Stimulated activated CD8-positive, alpha-beta memory T cell treated with anti-CD3 and anti-CD28 coated beads, Interleukin-4, amount 100 ng/mL, for 48 hours (primary cell): Measurements from ENCODE around the gene CYP2B6.
"Not testable (repeated sequence)": the region's sequence is repeated elsewhere in the genome, so short reads cannot be mapped to it uniquely, and the experiment has no call there.

Experiments used
- DNase-seq: peaks from one replicate; pipeline ENCODE4 v3.0.0-alpha.2; 2020

Gene CYP2B6

DNA sequence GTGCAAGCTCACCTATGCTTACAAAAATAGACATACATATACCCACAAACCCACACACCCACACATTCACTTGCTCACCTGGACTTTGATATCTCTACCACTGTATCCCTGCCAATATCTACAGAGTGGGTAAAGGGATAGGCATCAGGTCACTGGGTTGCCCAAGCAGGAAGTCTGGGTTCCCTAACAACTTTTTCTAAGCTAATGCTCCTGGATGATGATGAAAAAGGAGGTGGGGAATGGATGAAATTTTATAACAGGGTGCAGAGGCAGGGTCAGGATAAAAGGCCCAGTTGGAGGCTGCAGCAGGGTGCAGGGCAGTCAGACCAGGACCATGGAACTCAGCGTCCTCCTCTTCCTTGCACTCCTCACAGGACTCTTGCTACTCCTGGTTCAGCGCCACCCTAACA lies at the start of gene CYP2B6:
CYP2B6 (plus strand) TSS at position 311 of the 410 bp plus-strand sequence; CDS start at position 335, 24 bp downstream.
- DNase-seq = no peak

DNA sequence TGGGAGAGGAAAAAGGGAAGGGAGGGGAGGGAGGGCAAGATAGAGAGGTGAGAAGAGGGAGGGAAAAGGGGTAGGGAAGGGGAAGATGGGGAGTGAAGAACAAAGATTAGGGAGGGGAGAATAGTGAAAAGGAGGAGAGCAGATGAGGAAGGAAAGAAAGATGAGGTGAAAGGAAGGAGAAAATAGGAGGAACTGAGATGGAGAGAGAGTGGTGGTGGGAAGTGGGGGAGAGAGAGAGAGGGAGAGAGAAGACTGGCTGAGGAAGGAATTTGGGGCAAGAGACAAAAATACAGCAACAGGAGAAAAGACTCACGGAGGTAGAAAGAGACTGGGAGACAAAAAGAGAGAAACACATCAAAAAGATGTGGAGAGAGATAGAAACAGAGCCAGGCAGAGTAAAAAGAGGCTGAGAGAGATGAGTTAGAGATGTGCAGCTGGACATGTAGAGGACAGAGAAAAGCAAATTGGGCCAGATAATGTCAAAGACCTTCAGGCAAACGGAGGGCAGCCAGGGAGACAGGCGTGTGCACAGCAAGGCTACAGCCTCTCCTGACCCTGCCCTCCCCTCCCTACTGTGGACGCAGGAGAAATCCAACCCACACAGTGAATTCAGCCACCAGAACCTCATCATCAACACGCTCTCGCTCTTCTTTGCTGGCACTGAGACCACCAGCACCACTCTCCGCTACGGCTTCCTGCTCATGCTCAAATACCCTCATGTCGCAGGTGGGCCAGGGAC lies 49.4 kb upstream of the CYP2B6 start:
- no peak for DNase-seq

DNA sequence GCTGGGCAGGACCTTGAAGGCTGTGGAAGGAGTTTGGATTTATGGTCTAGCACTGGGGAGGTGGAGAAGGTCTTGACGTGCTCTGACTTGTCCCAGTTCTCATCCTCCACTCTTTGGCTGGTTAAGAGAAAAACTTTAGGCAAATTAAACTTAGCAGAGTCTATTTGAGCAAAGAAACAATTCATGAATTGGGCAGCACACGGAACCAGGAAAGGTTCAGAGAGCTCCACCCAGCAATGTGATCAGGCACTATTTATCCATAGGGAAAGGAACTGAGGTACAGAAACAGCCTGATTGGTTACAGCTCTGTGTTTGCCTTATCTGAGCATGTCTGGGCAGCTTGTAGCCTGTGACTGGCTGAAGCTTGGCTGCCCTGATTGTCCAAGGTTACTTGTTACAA lies 45.4 kb upstream of the CYP2B6 start:
- no peak for DNase-seq

DNA sequence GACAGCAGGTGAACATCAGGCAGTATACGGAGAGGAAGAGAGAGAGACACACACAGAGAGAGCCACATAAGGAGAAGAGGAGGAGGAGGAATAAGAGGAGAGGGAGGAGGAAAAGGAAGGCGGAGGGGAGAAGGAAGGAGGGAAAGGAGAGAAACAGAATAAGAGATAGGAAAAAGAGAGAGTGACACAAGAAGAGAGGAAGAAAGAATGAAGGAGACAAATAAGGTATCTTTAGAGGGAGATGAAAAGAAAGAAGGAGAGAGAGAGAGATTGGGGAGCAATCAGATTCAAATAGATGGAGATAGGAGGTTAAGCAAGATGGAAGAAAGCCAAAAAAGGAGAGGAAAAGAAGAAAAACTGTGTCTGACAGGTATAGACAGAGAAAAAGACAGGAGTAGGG lies 44.0 kb upstream of the CYP2B6 start:
- DNase-seq = no peak

DNA sequence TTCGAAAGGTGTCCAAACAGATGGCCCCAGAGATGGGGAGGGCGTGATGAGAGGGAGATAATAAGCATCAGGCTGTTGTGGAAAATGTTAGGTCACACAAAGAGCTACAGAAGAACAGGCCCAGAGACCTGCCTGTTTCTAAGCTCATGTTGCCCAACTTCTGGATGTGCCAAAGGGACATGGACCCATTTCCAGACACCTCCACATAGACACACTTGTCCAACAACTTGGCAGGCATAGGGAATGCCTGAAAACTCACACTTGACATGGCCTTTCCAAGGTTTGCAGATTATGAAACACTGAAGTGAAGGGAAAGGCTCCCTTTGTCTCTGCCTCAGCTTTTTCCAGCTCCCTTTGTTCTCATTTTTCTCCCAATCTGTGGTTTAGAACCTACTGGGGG lies 43.5 kb upstream of the CYP2B6 start:
- no peak for DNase-seq

- no peak for DNase-seq
These were observed 42.3 kb upstream of the CYP2B6 start for GRCh38 chr19:40948580-40949299.

GRCh38 chr19:40954573-40954972 lies 36.5 kb upstream of the CYP2B6 start:
- no peak for DNase-seq

DNA sequence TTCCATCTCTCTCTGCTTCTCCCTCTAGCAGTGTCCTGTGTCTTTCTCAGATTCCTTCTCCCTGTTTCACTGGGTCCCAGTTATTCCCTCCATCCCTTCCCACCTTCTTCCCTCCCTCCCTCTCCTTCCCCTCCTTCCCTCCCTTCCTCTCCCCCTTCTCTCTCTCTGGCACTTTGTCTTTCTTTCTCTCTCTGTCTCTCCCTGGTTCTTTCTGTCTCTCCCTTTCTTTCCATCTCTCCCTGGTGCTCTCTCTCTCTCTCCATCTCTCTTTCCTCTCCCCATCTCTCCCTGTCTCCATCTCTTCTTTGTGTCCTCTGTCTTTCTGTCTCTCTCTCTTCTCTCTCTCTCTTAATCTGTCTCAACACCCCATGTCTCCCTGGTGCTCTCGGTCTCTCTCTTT lies 31.7 kb upstream of the CYP2B6 start:
- DNase-seq = no peak

- DNase-seq = no peak
These were observed 30.9 kb upstream of the CYP2B6 start for GRCh38 chr19:40960062-40960685.

- DNase-seq = no peak
These were observed 30.3 kb upstream of the CYP2B6 start for GRCh38 chr19:40960780-40961179.

- DNase-seq = no peak
These were observed 28.6 kb upstream of the CYP2B6 start for GRCh38 chr19:40962460-40962961.

DNA sequence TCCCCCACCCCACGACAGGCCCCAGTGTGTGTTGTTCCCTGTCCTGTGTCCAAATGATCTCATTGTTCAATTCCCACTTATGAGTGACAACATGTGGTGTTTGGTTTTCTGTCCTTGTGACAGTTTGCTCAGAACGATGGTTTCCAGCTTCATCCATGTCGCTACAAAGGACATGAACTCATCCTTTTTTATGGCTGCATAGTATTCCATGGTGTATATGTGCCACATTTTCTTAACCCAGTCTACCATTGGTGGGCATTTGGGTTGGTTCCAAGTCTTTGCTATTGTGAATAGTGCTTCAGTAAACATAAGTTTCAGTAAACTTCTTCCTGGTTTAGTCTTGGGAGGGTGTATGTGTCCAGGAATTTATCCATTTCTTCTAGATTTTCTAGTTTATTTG lies 26.7 kb upstream of the CYP2B6 start:
- DNase-seq = not testable (repeated sequence)

DNA sequence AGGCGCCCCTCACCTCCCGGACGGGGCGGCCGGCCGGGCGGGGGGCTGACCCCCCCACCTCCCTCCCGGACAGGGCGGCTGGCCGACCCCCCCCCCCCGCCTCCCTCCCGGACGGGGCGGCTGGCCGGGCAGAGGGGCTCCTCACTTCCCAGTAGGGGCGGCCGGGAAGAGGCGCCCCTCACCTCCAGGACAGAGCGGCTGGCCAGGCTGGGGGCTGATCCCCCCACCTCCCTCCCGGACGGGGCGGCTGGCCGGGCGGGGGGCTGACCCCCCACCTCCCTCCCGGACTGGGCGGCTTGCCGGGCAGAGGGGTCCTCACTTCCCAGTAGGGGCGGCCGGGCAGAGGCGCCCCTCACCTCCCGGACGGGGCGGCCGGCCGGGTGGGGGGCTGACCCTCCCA lies 25.7 kb upstream of the CYP2B6 start:
- not testable (repeated sequence) for DNase-seq

GRCh38 chr19:40966591-40966990 lies 24.5 kb upstream of the CYP2B6 start:
- DNase-seq = not testable (repeated sequence)

DNA sequence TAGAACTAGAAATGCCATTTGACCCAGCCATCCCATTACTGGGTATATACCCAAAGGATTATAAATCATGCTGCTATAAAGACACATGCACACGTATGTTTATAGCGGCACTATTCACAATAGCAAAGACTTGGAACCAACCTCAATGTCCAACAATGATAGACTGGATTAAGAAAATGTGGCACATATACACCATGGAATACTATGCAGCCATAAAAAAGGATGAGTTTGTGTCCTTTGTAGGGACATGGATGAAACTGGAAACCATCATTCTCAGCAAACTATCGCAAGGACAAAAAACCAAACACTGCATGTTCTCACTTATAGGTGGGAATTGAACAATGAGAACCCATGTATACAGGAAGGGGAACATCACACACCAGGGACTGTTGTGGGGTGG lies 23.0 kb upstream of the CYP2B6 start:
- not testable (repeated sequence) for DNase-seq

DNA sequence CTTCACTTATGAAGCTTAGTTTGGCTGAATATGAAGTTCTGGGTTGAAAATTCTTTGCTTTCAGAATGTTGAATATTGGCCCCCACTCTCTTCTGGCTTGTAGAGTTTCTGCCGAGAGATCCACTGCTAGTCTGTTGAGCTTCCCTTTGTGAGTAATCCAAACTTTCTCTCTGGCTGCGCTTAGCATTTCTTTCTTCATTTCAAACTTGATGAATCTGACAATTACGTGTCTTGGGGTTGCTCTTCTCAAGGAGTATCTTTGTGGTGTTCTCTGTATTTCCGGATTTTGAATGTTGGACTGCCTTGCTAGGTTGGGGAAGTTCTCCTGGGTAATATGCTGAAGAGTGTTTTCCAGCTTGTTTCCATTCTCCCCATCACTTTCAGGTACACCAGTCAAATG lies 21.4 kb upstream of the CYP2B6 start:
- DNase-seq = not testable (repeated sequence)

DNA sequence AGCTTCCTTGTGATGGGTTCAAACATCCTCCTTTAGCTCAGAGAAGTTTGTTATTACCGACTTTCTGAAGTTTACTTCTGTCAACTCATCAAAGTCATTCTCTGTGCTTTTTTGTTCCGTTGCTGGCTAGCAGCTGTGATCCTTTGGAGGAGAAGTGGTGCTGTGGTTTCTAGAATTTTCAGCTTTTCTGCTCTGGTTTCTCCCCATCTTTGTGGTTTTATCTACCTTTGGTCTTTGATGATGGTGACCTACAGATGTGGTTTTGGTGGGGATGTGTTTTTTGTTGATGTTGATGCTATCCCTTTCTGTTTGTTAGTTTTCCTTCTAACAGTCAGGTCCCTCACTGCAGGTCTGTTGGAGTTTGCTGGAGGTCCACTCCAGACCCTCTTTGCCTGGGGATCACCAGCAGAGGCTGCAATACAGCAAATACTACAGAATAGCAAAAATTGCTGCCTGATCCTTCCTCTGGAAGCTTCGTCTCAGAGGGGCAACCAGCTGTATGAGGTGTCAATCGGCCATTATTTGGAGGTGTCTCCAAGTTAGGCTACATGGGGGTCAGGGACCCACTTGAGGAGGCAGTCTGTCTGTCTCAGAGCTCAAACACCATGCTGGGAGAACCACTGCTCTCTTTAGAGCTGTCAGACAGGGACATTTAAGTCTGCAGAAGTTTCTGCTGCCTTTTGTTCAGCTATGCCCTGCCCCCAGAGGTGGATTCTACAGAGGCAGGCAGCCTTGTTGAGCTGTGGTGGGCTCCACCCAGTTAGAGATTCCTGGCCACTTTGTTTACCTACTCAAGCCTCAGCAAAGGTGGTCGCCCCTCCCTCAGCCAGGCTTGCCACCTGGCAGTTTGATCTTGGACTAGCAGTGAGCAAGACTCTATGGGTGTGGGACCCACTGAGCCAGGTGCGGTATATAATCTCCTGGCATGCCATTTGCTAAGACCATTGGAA lies 20.4 kb upstream of the CYP2B6 start:
- not testable (repeated sequence) for DNase-seq

DNA sequence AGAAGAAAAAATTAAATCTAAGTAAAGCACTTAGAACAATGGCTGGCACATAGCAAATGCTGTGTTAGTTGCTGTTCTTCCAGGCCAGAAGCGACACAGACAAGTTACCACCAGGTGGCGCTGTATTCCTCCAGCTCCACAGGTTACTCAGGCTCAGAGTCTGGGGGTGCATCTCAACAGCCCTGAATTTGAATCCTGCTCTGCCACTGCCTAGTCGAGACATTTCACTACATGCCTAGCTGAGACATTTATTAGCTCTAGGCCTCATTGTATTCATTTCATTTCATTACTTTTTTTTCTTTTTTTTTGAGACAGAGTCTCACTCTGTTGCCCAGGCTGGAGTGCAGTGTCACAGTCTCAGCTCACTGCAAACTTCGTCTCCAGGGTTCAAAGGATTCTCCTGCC lies 16.4 kb upstream of the CYP2B6 start:
- peak; percentile 87 for DNase-seq

GRCh38 chr19:40976134-40976533 lies 14.9 kb upstream of the CYP2B6 start:
- DNase-seq = no peak

DNA sequence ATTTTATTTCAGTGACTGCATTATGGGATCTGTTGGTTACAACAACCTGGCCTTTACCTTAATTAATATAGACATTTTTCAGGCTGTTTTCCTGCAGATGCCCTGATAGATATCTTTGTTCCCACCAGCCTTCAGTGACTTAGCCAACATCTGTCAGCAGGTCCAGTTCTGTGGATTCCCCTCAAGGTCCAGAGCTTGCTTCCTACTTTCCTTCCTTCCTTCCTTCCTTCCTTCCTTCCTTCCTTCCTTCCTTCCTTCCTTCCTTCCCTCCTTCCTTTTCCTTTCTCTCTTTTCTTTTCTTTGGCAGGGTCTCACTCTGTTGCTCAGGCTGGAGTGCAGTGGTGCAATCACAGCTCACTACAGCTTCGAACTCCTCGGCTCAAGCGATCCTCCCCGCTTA lies 14.4 kb upstream of the CYP2B6 start:
- DNase-seq = no peak

DNA sequence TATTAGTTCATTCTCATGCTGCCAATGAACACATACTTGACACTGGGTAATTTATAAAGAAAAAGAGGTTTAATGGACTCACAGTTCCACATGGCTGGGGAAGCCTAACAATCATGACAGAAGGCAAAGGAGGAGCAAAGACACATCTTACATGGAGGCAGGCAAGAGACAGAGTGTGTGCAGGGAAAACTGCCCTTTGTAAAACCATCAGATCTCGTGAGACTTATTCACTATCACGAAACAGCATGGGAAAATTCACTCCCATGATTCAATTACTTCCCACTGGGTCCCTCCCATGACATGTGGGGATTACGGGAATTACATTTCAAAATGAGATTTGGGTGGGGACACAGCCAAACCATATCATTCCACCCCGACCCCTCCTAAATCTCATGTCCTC lies 11.3 kb upstream of the CYP2B6 start:
- not testable (repeated sequence) for DNase-seq

DNA sequence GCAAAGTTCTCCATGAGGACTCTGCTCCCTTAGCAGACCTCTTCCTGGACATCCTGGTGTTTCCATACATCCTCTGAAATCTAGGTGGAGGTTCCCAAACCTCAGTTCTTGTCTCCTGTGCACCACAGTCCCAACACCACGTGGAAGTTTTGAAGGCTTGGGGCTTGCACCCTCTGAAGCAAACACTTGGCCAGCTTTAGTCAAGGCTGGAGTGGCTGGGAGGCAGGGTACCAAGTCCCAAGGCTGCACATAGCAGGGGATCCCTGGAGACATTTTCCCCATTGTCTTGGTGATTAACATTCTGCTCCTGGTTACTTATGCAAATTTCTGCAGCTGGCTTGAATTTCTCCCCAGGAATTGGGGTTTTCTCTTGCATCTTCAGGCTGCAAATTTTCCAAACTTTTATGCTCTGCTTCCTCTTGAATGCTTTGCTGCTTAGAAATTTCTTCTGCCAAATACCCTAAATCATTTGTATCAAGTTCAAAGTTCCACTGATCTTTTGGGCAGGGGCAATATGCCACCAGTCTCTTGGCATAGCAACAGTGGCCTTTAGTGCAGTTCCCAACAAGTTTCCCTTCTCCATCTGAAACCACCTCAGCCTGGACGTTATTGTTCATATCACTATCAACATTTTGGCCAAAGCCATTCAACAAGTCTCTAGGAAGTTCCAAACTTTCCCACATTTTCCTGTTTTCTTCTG lies 10.2 kb upstream of the CYP2B6 start:
- not testable (repeated sequence) for DNase-seq
